HG03095 (cell line): ENCODE data around the gene RBMS1.

Experiments
- ATAC-seq: cut with Tn5 transposase; IDR thresholded peaks from one replicate; pipeline ENCODE4 v1.9.1; 2021; ENCODE audit warnings: moderate library complexity; ENCODE audit not compliant: unreplicated experiment

RBMS1 gene

GRCh38 chr2:160417745-160418397, 75.7 kb downstream of the RBMS1 start:
- ATAC-seq, result no peak

GRCh38 chr2:160415991-160416390, 77.6 kb downstream of the RBMS1 start:
- ATAC-seq, result no peak

- no peak for ATAC-seq
These were observed 81.7 kb downstream of the RBMS1 start for GRCh38 chr2:160411955-160412354.

GRCh38 chr2:160411167-160411566, 82.4 kb downstream of the RBMS1 start:
- ATAC-seq, result no peak

GRCh38 chr2:160409480-160409879, 84.1 kb downstream of the RBMS1 start:
- no peak for ATAC-seq

- no peak for ATAC-seq
These were observed 84.7 kb downstream of the RBMS1 start for GRCh38 chr2:160408959-160409291.

- no peak for ATAC-seq
These were observed 85.2 kb downstream of the RBMS1 start for GRCh38 chr2:160408173-160408958.

- peak; percentile 56 for ATAC-seq
These were observed 86.0 kb downstream of the RBMS1 start for GRCh38 chr2:160407393-160408172.

- ATAC-seq, result peak; percentile 58
These were observed 86.8 kb downstream of the RBMS1 start for GRCh38 chr2:160406591-160407392.

- ATAC-seq, result no peak
These were observed 88.3 kb downstream of the RBMS1 start for GRCh38 chr2:160405077-160405867.

GRCh38 chr2:160402997-160403979, 90.3 kb downstream of the RBMS1 start:
- no peak for ATAC-seq

GRCh38 chr2:160402501-160402900, 91.1 kb downstream of the RBMS1 start:
- ATAC-seq, result no peak

GRCh38 chr2:160401895-160402294, 91.7 kb downstream of the RBMS1 start:
- no peak for ATAC-seq

GRCh38 chr2:160399880-160400279, 93.7 kb downstream of the RBMS1 start:
- no peak for ATAC-seq

- ATAC-seq, result no peak
These were observed 96.1 kb downstream of the RBMS1 start for GRCh38 chr2:160397530-160397865.

- peak; percentile 98 for ATAC-seq
These were observed 99.5 kb downstream of the RBMS1 start for GRCh38 chr2:160394153-160394552.

GRCh38 chr2:160392201-160392600, 101.4 kb downstream of the RBMS1 start:
- no peak for ATAC-seq

GRCh38 chr2:160390544-160391455, 102.8 kb downstream of the RBMS1 start:
- ATAC-seq, result no peak
